Naive B cell (primary cell): ENCODE data around the gene CACNA2D3. TPM values are rescaled to one million over a fixed set of nuclear protein-coding genes. Genes with fewer than 3 reads are reported as not detected.

Experiments
- ATAC-seq, 2 donors: fragments of 150-1000 bp; cut with Tn5 transposase; 2 replicates each; pipeline ENCODE4 v1.10.0; 2021; ENCODE audit warnings: low read depth in 2 of 2, mild to moderate bottlenecking in 2 of 2, moderate library complexity in 2 of 2
- DNase-seq: peaks from one replicate; pipeline ENCODE4 v3.0.0; 2022
- H3K27ac Mint-ChIP-seq, 6 donors: one replicate each; pipeline ENCODE4 v1.8.0; 2020 to 2022; ENCODE audit warnings: mild to moderate bottlenecking in 6 of 6, mixed read lengths in 6 of 6, moderate library complexity in 5 of 6, inconsistent platforms in 2 of 6
- H3K27me3 Mint-ChIP-seq, 3 donors: one replicate each; pipeline ENCODE4 v1.8.0; 2021 to 2022; ENCODE audit warnings: mixed read lengths in 3 of 3, mild to moderate bottlenecking in 1 of 3
- H3K36me3 Mint-ChIP-seq, 2 donors: one replicate each; pipeline ENCODE4 v1.8.0; 2020 to 2022; ENCODE audit warnings: mixed read lengths in 2 of 2, inconsistent platforms in 1 of 2, mild to moderate bottlenecking in 1 of 2
- H3K4me1 Mint-ChIP-seq, 3 donors: one replicate each; pipeline ENCODE4 v1.8.0; 2020 to 2022; ENCODE audit warnings: mixed read lengths in 3 of 3, inconsistent platforms in 1 of 3, mild to moderate bottlenecking in 1 of 3, moderate library complexity in 1 of 3
- H3K4me3 Mint-ChIP-seq, 8 donors: one replicate each; pipeline ENCODE4 v1.8.0; 2020 to 2022; ENCODE audit warnings: mild to moderate bottlenecking in 8 of 8, mixed read lengths in 8 of 8, moderate library complexity in 8 of 8, inconsistent platforms in 2 of 8
- H3K9me3 Mint-ChIP-seq, 7 donors: one replicate each; pipeline ENCODE4 v1.8.0; 2020 to 2022; ENCODE audit warnings: mixed read lengths in 7 of 7, mild to moderate bottlenecking in 5 of 7, inconsistent platforms in 2 of 7, moderate library complexity in 1 of 7
- polyA plus RNA-seq, 6 donors: library from polyadenylated mRNA; unstranded; fragments of 300-500 nt; fragmentation: Illumina TruSeq; gene quantifications; one replicate each; pipeline ENCODE4 v1.2.3, GENCODE V29; 2021; ENCODE audit warnings: low read depth in 6 of 6

The CACNA2D3 gene
- polyA plus RNA-seq, 6 donors from 2014 or later: not detected

DNA sequence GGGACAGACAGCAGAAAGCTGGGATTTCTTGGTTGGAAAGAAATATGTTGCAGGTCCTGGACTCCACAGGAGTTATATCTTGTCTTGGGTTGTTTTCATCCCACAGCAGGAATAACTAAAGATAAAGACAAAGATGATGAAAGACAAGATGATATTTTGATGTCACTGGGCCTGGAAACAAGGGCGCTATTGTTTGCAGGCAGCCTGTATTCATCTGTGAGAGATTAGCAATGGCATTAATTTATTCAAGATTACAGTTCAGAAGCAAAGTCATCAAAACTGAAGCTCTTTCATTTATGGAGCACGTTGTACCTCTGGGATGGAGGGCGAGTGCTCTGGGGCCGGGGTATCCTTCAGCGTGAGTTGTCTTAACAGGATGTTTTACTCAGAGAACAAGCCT, 591.7 kb downstream of the CACNA2D3 start:
- Mint-ChIP-seq H3K9me3 (peaks cover 0 to 11% (median 4%) of the 10 kb centered on the region in 7 donors), H3K36me3 (no peaks in the 10 kb centered on the region), H3K4me1 (no peaks in the 10 kb centered on the region), H3K27ac (no peak overlapping the region), H3K4me3 (no peak overlapping the region), H3K27me3 (peaks cover 0 to 4% (median 0%) of the 10 kb centered on the region in 3 donors)
- ATAC-seq: no peak
- DNase-seq: no peak

GRCh38 chr3:54717506-54717905, 595.2 kb downstream of the CACNA2D3 start:
- H3K27me3 Mint-ChIP-seq: peaks cover 0 to 9% (median 6%) of the 10 kb centered on the region in 3 donors
- DNase-seq (no peak), ATAC-seq (no peak)
- H3K36me3 Mint-ChIP-seq: no peaks in the 10 kb centered on the region
- H3K4me3 Mint-ChIP-seq: no peak overlapping the region
- no peaks in the 10 kb centered on the region for H3K4me1 Mint-ChIP-seq
- H3K9me3 Mint-ChIP-seq: peaks cover 0 to 10% (median 4%) of the 10 kb centered on the region in 7 donors
- H3K27ac Mint-ChIP-seq: no peak overlapping the region

- no peak overlapping the region for H3K4me3 Mint-ChIP-seq
- ATAC-seq: no peak
- peaks cover 0 to 11% (median 6%) of the 10 kb centered on the region in 3 donors for H3K27me3 Mint-ChIP-seq
- no peaks in the 10 kb centered on the region for H3K4me1 Mint-ChIP-seq
- no peaks in the 10 kb centered on the region for H3K36me3 Mint-ChIP-seq
- H3K9me3 Mint-ChIP-seq: peaks cover 1 to 11% (median 8%) of the 10 kb centered on the region in 7 donors
- no peak for DNase-seq
- no peak overlapping the region for H3K27ac Mint-ChIP-seq
These were observed 597.6 kb downstream of the CACNA2D3 start for GRCh38 chr3:54719914-54720313.

DNA sequence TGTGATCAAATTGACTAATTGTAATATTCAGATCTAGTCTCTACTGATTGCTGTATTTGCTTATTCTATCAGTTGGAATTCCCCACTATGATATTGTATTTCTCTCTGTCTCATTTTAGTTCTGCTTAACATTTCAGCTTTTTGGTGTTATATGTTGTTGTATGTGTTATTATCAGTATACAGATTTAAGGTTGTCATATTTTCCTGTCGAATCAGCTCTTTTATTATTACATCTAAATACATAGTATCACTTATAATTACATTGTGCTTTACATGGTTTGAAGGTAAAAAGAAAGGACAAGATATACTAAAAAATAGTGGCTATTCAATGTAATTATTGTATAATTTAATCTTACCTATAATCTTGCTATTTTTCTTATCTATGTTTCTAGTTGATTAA, 598.3 kb downstream of the CACNA2D3 start:
- Mint-ChIP-seq H3K27ac (no peak overlapping the region), H3K4me3 (no peak overlapping the region), H3K36me3 (no peaks in the 10 kb centered on the region), H3K27me3 (peaks cover 0 to 11% (median 6%) of the 10 kb centered on the region in 3 donors), H3K4me1 (no peaks in the 10 kb centered on the region), H3K9me3 (peaks cover 1 to 11% (median 7%) of the 10 kb centered on the region in 7 donors)
- DNase-seq (no peak), ATAC-seq (no peak)

DNA sequence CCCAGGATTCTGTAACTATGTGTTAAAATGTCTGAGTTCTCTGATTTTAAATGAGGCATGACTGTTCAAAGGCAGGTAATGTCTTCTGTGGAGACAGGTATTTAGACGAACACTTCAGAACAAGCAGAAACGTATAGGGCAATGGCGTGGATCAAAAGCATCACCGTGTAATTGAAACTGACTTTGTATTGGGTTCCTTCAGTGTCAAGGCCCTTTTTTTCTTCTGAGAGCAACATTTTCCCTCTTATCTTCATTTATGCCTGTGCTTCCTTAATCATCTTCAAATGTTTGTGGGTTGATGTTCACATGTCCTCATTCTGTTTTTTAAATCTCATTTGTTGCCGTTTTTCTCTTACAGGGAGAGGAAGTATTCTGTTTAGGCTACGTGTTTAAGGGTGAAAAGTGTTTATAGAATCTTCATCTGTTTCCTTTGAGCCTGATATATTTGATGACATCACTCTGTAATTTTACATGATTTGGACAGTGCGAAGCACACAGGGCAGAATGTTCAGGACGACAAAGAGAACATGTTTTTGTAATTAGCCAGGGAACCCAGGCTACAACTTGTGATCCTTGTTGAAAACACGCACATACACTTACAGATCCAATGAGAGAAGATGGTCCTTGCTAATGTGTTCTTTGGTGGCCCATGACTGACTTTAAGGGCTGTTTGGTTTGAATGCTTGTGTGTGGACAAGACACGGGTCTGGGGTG, 609.5 kb downstream of the CACNA2D3 start:
- Mint-ChIP-seq H3K27me3 (no peaks in the 10 kb centered on the region), H3K9me3 (peaks cover 3 to 24% (median 18%) of the 10 kb centered on the region in 7 donors), H3K4me1 (no peaks in the 10 kb centered on the region), H3K36me3 (no peaks in the 10 kb centered on the region), H3K27ac (no peak overlapping the region), H3K4me3 (no peak overlapping the region)
- ATAC-seq (no peak), DNase-seq (no peak)

GRCh38 chr3:54733106-54734006, 611.0 kb downstream of the CACNA2D3 start:
- Mint-ChIP-seq H3K4me1 (no peaks in the 10 kb centered on the region), H3K27ac (no peak overlapping the region), H3K36me3 (no peaks in the 10 kb centered on the region), H3K27me3 (no peaks in the 10 kb centered on the region), H3K9me3 (peaks cover 2 to 10% (median 4%) of the 10 kb centered on the region in 7 donors), H3K4me3 (no peak overlapping the region)
- DNase-seq (no peak), ATAC-seq (no peak)

- DNase-seq (no peak), ATAC-seq (no peak)
- Mint-ChIP-seq H3K27ac (no peak overlapping the region), H3K4me1 (no peaks in the 10 kb centered on the region), H3K4me3 (no peak overlapping the region), H3K36me3 (no peaks in the 10 kb centered on the region), H3K27me3 (no peaks in the 10 kb centered on the region), H3K9me3 (peaks cover 0 to 6% (median 3%) of the 10 kb centered on the region in 7 donors)
These were observed 614.1 kb downstream of the CACNA2D3 start for GRCh38 chr3:54736459-54736858.

GRCh38 chr3:54743755-54744154, 621.4 kb downstream of the CACNA2D3 start:
- Mint-ChIP-seq H3K4me1 (no peaks in the 10 kb centered on the region), H3K4me3 (no peak overlapping the region), H3K36me3 (no peaks in the 10 kb centered on the region), H3K27me3 (no peaks in the 10 kb centered on the region), H3K9me3 (peaks cover 4 to 12% (median 5%) of the 10 kb centered on the region in 7 donors), H3K27ac (no peak overlapping the region)
- no peak for DNase-seq
- ATAC-seq: no peak

- Mint-ChIP-seq H3K9me3 (peaks cover 0 to 12% (median 4%) of the 10 kb centered on the region in 7 donors), H3K36me3 (no peaks in the 10 kb centered on the region), H3K27ac (no peak overlapping the region), H3K27me3 (no peaks in the 10 kb centered on the region), H3K4me1 (no peaks in the 10 kb centered on the region), H3K4me3 (no peak overlapping the region)
- DNase-seq (no peak), ATAC-seq (no peak)
These were observed 621.9 kb downstream of the CACNA2D3 start for GRCh38 chr3:54744291-54744690.

- H3K27me3 Mint-ChIP-seq: no peaks in the 10 kb centered on the region
- H3K4me3 Mint-ChIP-seq: no peak overlapping the region
- ATAC-seq: no peak
- no peaks in the 10 kb centered on the region for H3K4me1 Mint-ChIP-seq
- no peak for DNase-seq
- H3K27ac Mint-ChIP-seq: no peak overlapping the region
- no peaks in the 10 kb centered on the region for H3K36me3 Mint-ChIP-seq
- peaks cover 0 to 12% (median 4%) of the 10 kb centered on the region in 7 donors for H3K9me3 Mint-ChIP-seq
These were observed 623.5 kb downstream of the CACNA2D3 start for GRCh38 chr3:54745843-54746242.

- Mint-ChIP-seq H3K4me3 (no peak overlapping the region), H3K27me3 (no peaks in the 10 kb centered on the region), H3K36me3 (no peaks in the 10 kb centered on the region), H3K9me3 (peaks cover 0 to 12% (median 2%) of the 10 kb centered on the region in 7 donors), H3K4me1 (no peaks in the 10 kb centered on the region), H3K27ac (no peak overlapping the region)
- DNase-seq (no peak), ATAC-seq (no peak)
These were observed 624.4 kb downstream of the CACNA2D3 start for GRCh38 chr3:54746722-54747121.

DNA sequence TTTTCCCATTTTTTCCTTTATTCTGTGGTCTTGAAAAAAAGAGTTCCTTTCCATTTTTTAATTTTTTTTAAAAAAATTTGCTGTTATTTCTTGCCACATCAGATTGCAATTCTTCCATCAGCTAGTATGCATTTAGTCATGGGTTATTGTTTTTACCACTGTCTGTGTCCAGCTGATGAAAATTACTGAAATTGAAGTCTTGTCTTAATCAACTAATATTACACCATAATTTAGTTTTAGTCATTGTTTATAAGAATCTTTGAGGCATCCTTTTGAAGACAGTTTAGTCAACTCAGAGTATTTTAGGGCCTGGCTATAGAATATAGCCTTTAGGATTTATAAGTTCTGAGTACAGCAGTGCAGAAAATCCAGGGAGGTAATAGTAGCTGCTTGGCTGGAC, 633.4 kb downstream of the CACNA2D3 start:
- ATAC-seq: no peak
- peaks cover 0 to 3% (median 0%) of the 10 kb centered on the region in 3 donors for H3K27me3 Mint-ChIP-seq
- DNase-seq: no peak
- H3K9me3 Mint-ChIP-seq: peaks cover 0 to 7% (median 2%) of the 10 kb centered on the region in 7 donors
- H3K4me3 Mint-ChIP-seq: no peak overlapping the region
- H3K27ac Mint-ChIP-seq: no peak overlapping the region
- no peaks in the 10 kb centered on the region for H3K4me1 Mint-ChIP-seq
- no peaks in the 10 kb centered on the region for H3K36me3 Mint-ChIP-seq

DNA sequence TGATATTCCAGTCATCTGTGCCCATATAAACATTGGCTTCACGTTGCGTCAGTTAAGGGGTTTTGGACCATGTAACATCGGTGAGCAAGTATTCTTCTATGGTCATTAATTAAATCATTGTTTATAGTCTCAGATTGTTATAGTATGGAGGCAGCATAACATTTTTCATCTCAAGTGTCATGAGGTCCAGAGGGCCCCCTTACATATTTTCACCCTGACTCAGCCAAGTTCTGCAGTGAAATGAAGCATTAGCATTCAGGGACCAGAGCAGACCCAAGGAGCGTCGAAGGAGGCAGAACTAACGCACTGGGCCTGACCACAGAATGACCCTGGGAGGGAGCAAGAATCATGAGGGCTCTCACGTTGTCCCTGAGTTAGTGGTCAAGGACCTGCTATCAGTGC, 634.0 kb downstream of the CACNA2D3 start:
- DNase-seq (no peak), ATAC-seq (no peak)
- Mint-ChIP-seq H3K9me3 (peaks cover 0 to 7% (median 2%) of the 10 kb centered on the region in 7 donors), H3K4me3 (no peak overlapping the region), H3K36me3 (no peaks in the 10 kb centered on the region), H3K4me1 (no peaks in the 10 kb centered on the region), H3K27ac (no peak overlapping the region), H3K27me3 (peaks cover 0 to 3% (median 0%) of the 10 kb centered on the region in 3 donors)

GRCh38 chr3:54758461-54758860, 636.1 kb downstream of the CACNA2D3 start:
- Mint-ChIP-seq H3K4me3 (no peak overlapping the region), H3K27me3 (peaks cover 0 to 3% (median 0%) of the 10 kb centered on the region in 3 donors), H3K9me3 (peaks cover 0 to 12% (median 3%) of the 10 kb centered on the region in 7 donors), H3K27ac (no peak overlapping the region), H3K36me3 (no peaks in the 10 kb centered on the region), H3K4me1 (no peaks in the 10 kb centered on the region)
- DNase-seq (no peak), ATAC-seq (no peak)
